Measurements from ENCODE around the gene DNAJA3. TPM values are rescaled to one million over a fixed set of nuclear protein-coding genes. Genes with fewer than 3 reads are reported as not detected.

Gene DNAJA3
- total and polyA plus RNA-seq, 2 experiments from 2014 or later: 60.5 to 70.7 TPM

GRCh38 chr16:4477966-4478365 is 52.3 kb downstream of the DNAJA3 start:
- no peak overlapping the region for H3K4me3 ChIP-seq
- DNase-seq (ENCODE audit: low read depth in 1 of 2, low spot score in 1 of 2): peak in 1 of 2 donors; percentile 57

GRCh38 chr16:4481526-4481925 is 55.9 kb downstream of the DNAJA3 start:
- Histone ChIP-seq H3K4me1 (ENCODE audit: low read depth) (peaks cover 24% of the 10 kb centered on the region), H3K27me3 (no peaks in the 10 kb centered on the region), H3K9me3 (ENCODE audit: low read depth) (no peaks in the 10 kb centered on the region), H3K27ac (peak overlapping the region; percentile 64), H3K4me3 (no peak overlapping the region), H3K36me3 (peaks cover 3% of the 10 kb centered on the region)
- DNase-seq (ENCODE audit: low read depth in 1 of 2, low spot score in 1 of 2): no peak
- no peak for TF ChIP-seq CTCF (IDR thresholded peaks at IDR 0.05; ENCODE audit: low read depth, low read length)

More at GRCh38 chr16:4477966-4478365, 52.3 kb downstream of the DNAJA3 start:
- TF ChIP-seq CTCF (IDR thresholded peaks at IDR 0.05; ENCODE audit: low read depth, low read length): peak; percentile 47
- no peaks in the 10 kb centered on the region for H3K36me3 ChIP-seq
- H3K27me3 ChIP-seq: no peaks in the 10 kb centered on the region
- peaks cover 12% of the 10 kb centered on the region for H3K4me1 ChIP-seq (ENCODE audit: low read depth)
- no peak overlapping the region for H3K27ac ChIP-seq
- H3K9me3 ChIP-seq (ENCODE audit: low read depth): no peaks in the 10 kb centered on the region

DNA sequence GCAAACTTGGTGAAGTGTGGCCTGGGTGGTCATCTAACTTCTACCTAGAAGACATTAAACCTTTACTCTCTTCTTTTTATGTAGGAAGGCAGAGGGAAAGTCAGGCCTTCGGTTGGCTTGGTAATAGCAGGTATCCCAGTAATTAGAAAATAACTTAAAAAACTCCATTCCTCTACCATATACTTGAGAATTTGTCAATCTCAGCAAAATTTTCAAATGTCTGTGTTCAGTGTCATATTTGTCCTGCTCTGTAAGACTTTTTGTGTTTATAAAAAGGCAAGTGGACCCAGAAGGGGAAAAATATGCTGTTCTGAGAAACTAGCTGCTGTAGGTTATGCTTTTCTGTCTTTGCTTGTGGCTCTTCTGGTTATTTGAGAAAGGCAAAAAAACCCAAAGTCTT is 56.3 kb downstream of the DNAJA3 start:
- TF ChIP-seq CTCF (IDR thresholded peaks at IDR 0.05; ENCODE audit: low read depth, low read length): no peak
- peaks cover 28% of the 10 kb centered on the region for H3K4me1 ChIP-seq (ENCODE audit: low read depth)
- DNase-seq (ENCODE audit: low read depth in 1 of 2, low spot score in 1 of 2): no peak
- peak overlapping the region; percentile 64 for H3K27ac ChIP-seq
- H3K27me3 ChIP-seq: no peaks in the 10 kb centered on the region
- H3K9me3 ChIP-seq (ENCODE audit: low read depth): no peaks in the 10 kb centered on the region
- H3K4me3 ChIP-seq: no peak overlapping the region
- peaks cover 3% of the 10 kb centered on the region for H3K36me3 ChIP-seq

- Histone ChIP-seq H3K4me1 (ENCODE audit: low read depth) (peaks cover 25% of the 10 kb centered on the region), H3K9me3 (ENCODE audit: low read depth) (no peaks in the 10 kb centered on the region), H3K27ac (peak overlapping the region; percentile 90), H3K36me3 (peaks cover 3% of the 10 kb centered on the region), H3K27me3 (no peaks in the 10 kb centered on the region), H3K4me3 (no peak overlapping the region)
- no peak for TF ChIP-seq CTCF (IDR thresholded peaks at IDR 0.05; ENCODE audit: low read depth, low read length)
- DNase-seq (ENCODE audit: low read depth in 1 of 2, low spot score in 1 of 2): peak in 1 of 2 donors; percentile 66
Measured at GRCh38 chr16:4486126-4486893, 60.6 kb downstream of the DNAJA3 start.

GRCh38 chr16:4487955-4488498 is 62.4 kb downstream of the DNAJA3 start:
- no peak overlapping the region for H3K4me3 ChIP-seq
- H3K27ac ChIP-seq: no peak overlapping the region
- DNase-seq (ENCODE audit: low read depth in 1 of 2, low spot score in 1 of 2): peak in 1 of 2 donors; percentile 92
- peaks cover 3% of the 10 kb centered on the region for H3K36me3 ChIP-seq
- TF ChIP-seq CTCF (IDR thresholded peaks at IDR 0.05; ENCODE audit: low read depth, low read length): no peak
- H3K9me3 ChIP-seq (ENCODE audit: low read depth): no peaks in the 10 kb centered on the region
- peaks cover 17% of the 10 kb centered on the region for H3K4me1 ChIP-seq (ENCODE audit: low read depth)
- H3K27me3 ChIP-seq: no peaks in the 10 kb centered on the region
